MCF 10A (cell line): ENCODE measurements around the gene TFAP2E. TPM values are rescaled to one million over a fixed set of nuclear protein-coding genes. Genes with fewer than 3 reads are reported as not detected.

Experiments used
- BruUV-seq: library from RNA; stranded (reverse); fragments of 400-500 nt; replicated peaks from 2 replicates; lab custom pipeline; 2021; lab: Mats Ljungman, UMichigan
- CTCF ChIA-PET: fragments of 300-600 bp; sonication (Branson Sonifier 250); formaldehyde crosslinking; extraction: SDS; loops from one replicate; lab custom pipeline; 2021; ENCODE audit warnings: antibody characterized with exemption, inconsistent platforms; lab: Yijun Ruan, JAX
- POLR2A ChIA-PET: fragments of 300-600, 350-650 bp; sonication (Branson Sonifier 250); formaldehyde crosslinking; extraction: SDS; loops from one replicate; lab custom pipeline; 2020; ENCODE audit warnings: antibody characterized with exemption, inconsistent platforms; lab: Yijun Ruan, JAX
- DNase-seq: peaks from one replicate; pipeline ENCODE4 v3.0.0-alpha.2; 2018; ENCODE audit not compliant: unreplicated experiment
- H3K27ac Mint-ChIP-seq: one replicate; pipeline ENCODE4 v1.8.0; 2022; ENCODE audit warnings: mild to moderate bottlenecking, low read depth, mixed read lengths; ENCODE audit not compliant: unreplicated experiment
- H3K27me3 Mint-ChIP-seq: one replicate; pipeline ENCODE4 v1.8.0; 2022; ENCODE audit warnings: mixed read lengths; ENCODE audit not compliant: insufficient read depth, unreplicated experiment
- H3K36me3 Mint-ChIP-seq: one replicate; pipeline ENCODE4 v1.8.0; 2022; ENCODE audit warnings: mild to moderate bottlenecking, moderate library complexity, mixed read lengths; ENCODE audit not compliant: insufficient read depth, unreplicated experiment
- H3K4me1 Mint-ChIP-seq: one replicate; pipeline ENCODE4 v1.8.0; 2022; ENCODE audit warnings: mixed read lengths; ENCODE audit not compliant: insufficient read depth, unreplicated experiment
- H3K4me3 Mint-ChIP-seq: one replicate; pipeline ENCODE4 v1.8.0; 2022; ENCODE audit warnings: mild to moderate bottlenecking, moderate library complexity, mixed read lengths; ENCODE audit not compliant: unreplicated experiment
- H3K9me3 Mint-ChIP-seq: one replicate; pipeline ENCODE4 v1.8.0; 2022; ENCODE audit warnings: mixed read lengths; ENCODE audit not compliant: unreplicated experiment
- CTCF ChIP-seq: fragments of 200-600 bp; IDR thresholded peaks from one replicate; pipeline ENCODE4 v1.8.0; 2022; ENCODE audit warnings: antibody characterized with exemption, mild to moderate bottlenecking; ENCODE audit not compliant: unreplicated experiment
- intact Hi-C: fragments of 100-400 bp; cut with micrococcal nuclease; formaldehyde crosslinking; loops from 2 replicates; pipeline ENCODE4 v1.14.1; 2022
- total RNA-seq: library from RNA; stranded (reverse); gene quantifications from 2 replicates; pipeline ENCODE4 v1.2.3, GENCODE V29; 2022

The TFAP2E gene
- total RNA-seq, 1 experiment from 2014 or later, result 0.30 TPM

GRCh38 chr1:35561297-35561971 is 11.7 kb upstream of the TFAP2E start:
- ChIA-PET CTCF (interaction anchor here (0.6 to 4.6 kb wide), 13 partner anchors 102 to 388 kb away, joined by 3 to 53 read pairs (median 4); no protein-coding TSS in a partner anchor), POLR2A (interaction anchor here (0.6 to 9.9 kb wide), 3 partner anchors 111 to 208 kb away, joined by 3 to 212 read pairs (median 4); partner anchors contain the start of gene CLSPN)
- no peak for TF ChIP-seq CTCF
- no peak for DNase-seq
- no peaks in the 10 kb centered on the region for H3K9me3 Mint-ChIP-seq
- peak overlapping the region; percentile 64 for H3K4me3 Mint-ChIP-seq
- no peaks in the 10 kb centered on the region for H3K27me3 Mint-ChIP-seq
- no TSS peak for BruUV-seq
- peaks cover 36% of the 10 kb centered on the region for H3K4me1 Mint-ChIP-seq
- H3K27ac Mint-ChIP-seq, result peak overlapping the region; percentile 13
- intact Hi-C loops, result no loop called here
- H3K36me3 Mint-ChIP-seq, result peaks cover 29% of the 10 kb centered on the region

GRCh38 chr1:35561972-35562680 is 11.0 kb upstream of the TFAP2E start:
- ChIA-PET POLR2A (interaction anchor here (0.5 to 1.6 kb wide), 3 partner anchors 154 to 207 kb away, joined by 3 to 4 read pairs (median 4); partner anchors contain the start of gene CLSPN), CTCF (interaction anchor here (0.5 to 4.6 kb wide), 8 partner anchors 111 to 388 kb away, joined by 3 to 53 read pairs (median 4); no protein-coding TSS in a partner anchor)
- BruUV-seq, result no TSS peak
- Mint-ChIP-seq H3K27ac (no peak overlapping the region), H3K9me3 (no peaks in the 10 kb centered on the region), H3K4me3 (no peak overlapping the region), H3K4me1 (peaks cover 33% of the 10 kb centered on the region), H3K27me3 (no peaks in the 10 kb centered on the region), H3K36me3 (peaks cover 29% of the 10 kb centered on the region)
- intact Hi-C loops, result no loop called here
- no peak for DNase-seq
- no peak for TF ChIP-seq CTCF

GRCh38 chr1:35563166-35563565 is 9.9 kb upstream of the TFAP2E start:
- POLR2A ChIA-PET, result interaction anchor here (1.0 kb wide), 1 partner anchor 206 kb away, joined by 3 read pairs; the partner anchor contains the start of gene CLSPN
- intact Hi-C loops, result no loop called here
- Mint-ChIP-seq H3K9me3 (no peaks in the 10 kb centered on the region), H3K27me3 (no peaks in the 10 kb centered on the region), H3K4me1 (peaks cover 33% of the 10 kb centered on the region), H3K4me3 (no peak overlapping the region), H3K36me3 (peaks cover 26% of the 10 kb centered on the region), H3K27ac (no peak overlapping the region)
- no TSS peak for BruUV-seq
- CTCF ChIA-PET, result interaction anchor here (4.6 kb wide), 1 partner anchor 113 kb away, joined by 53 read pairs; no protein-coding TSS in a partner anchor
- no peak for TF ChIP-seq CTCF
- no peak for DNase-seq
